HG03575 (cell line): ENCODE data around the gene ATXN7.
A peak's percentile ranks its signal among the peaks of the same experiment; 100 is the strongest.

Experiments used
- ATAC-seq: cut with Tn5 transposase; IDR thresholded peaks from one replicate; pipeline ENCODE4 v1.9.1; 2021; ENCODE audit not compliant: unreplicated experiment, insufficient number of reproducible peaks, low FRiP score; ENCODE audit errors: extremely low read depth

Gene ATXN7

GRCh38 chr3:63926309-63926708 is 62.6 kb downstream of the ATXN7 start:
- ATAC-seq, result no peak

DNA sequence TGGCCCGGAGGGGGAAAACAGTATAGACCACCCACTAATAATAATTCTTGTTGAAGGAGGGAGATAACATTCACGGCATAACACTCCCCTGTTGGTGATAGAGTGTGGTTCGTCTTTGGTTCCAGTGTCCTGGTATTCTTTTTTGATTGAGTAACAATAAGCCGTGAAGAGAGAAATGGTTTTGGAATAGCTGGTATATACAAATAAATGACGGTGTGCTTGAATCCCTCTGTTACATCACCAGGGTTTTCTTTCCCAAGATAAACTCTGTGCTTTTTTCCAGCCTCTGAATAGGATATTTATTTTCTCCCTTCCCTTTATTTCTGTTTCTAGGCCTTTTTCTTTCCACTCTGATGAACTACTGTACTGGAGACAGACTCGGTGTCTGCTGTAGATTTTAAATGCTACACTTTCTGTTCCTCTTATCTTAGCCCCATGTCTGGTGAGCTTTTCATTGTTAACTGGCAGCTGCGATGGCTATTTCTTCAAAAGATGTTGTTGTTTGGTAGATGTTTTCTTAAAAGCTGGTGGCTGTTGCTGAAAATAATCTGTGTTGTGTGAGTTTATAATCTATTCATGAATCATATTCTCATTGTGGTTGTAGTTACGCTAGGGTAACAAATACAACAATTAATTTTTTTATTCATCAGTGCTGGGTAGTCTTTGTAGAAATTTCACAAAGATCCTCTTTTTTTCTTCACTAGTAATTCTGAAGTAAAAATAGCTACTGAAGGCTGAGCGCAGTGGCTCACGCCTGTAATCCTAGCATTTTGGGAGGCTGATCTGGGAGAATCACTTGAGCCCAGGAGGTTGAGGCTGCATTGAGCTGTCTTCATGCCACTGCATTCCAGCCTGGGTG is 64.0 kb downstream of the ATXN7 start:
- ATAC-seq, result peak; percentile 60

DNA sequence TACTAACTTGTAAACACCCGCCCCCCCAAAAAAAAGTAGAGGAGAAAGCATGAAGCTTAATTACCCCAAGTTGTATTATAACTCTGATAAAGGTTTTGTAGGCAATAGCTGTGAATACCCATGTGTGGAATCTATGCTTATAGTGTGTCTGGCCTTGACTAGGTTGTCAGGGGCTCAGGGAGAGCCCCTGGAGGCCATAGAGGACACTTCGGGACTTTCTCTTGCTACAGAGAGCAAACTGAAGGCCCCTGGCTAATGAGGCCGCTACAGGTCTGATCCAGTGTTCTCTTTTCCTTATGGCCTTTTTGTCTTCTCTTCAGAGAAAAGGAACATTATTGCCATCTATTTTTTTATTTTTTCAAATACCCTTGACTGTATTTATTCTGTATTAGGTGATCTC is 67.6 kb downstream of the ATXN7 start:
- ATAC-seq, result no peak

GRCh38 chr3:63932509-63933212 is 69.0 kb downstream of the ATXN7 start:
- ATAC-seq, result no peak

DNA sequence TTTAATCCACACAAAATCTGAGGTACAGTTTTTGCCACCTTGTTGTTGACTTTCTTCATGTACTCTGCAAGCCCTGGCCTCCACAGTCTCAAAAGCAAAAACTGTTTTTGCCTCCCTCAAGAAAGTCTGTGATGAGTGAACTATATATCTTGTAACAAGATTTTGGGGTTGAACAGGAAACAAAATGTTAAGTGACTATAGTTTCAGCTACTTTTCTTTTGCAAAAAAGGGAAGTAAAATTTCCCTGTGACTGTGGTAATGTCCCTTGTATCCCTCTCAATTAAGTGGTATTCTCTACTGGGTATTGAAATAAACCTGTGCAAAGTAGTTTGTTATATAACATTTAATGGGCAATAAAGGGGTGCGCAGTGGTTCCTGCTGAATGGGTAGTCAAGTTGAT is 69.8 kb downstream of the ATXN7 start:
- peak; percentile 43 for ATAC-seq

- no peak for ATAC-seq
Measured at GRCh38 chr3:63934041-63934866, 70.6 kb downstream of the ATXN7 start.

GRCh38 chr3:63936925-63937324 is 73.3 kb downstream of the ATXN7 start:
- no peak for ATAC-seq

- no peak for ATAC-seq
Measured at GRCh38 chr3:63937661-63938651, 74.3 kb downstream of the ATXN7 start.

DNA sequence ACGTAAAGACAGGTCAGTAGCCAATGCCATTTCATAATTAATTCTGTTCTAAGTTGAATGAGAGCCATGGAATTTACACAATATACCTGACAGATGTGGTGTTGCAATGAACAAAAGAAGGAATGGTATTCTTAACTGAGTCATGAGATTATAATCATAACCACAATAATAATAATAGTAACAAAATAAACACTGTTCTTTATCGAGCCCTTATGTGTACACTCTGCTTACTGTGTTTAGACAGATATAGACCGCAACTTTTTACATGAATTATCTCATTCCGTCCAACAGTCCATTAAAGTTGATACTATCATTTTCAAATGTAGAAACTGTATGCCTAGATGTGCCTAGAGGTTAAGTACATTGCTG is 76.7 kb downstream of the ATXN7 start:
- no peak for ATAC-seq

GRCh38 chr3:63942528-63942927 is 78.9 kb downstream of the ATXN7 start:
- no peak for ATAC-seq

GRCh38 chr3:63943678-63944077 is 80.0 kb downstream of the ATXN7 start:
- no peak for ATAC-seq

- ATAC-seq, result no peak
Measured at GRCh38 chr3:63945558-63946096, 82.0 kb downstream of the ATXN7 start.

DNA sequence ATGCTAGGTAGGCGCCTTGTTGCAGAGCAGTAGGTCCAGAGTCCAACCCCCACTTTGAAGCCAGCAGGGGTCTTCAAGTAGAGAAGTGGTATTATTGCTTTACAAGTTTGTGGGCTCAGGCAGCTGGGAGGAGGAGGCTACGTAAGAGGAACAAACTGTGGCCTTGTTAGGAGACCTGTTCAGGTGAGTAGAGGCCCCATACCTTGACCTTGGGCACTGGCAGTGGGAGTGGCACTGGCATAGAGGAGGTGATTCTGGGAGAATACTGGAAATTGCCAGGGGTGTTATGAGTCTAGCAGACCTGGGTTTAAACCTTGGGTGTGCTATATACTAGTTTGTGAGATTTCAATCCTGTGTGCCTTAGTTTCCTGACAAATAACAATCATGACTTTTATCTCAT is 83.1 kb downstream of the ATXN7 start:
- ATAC-seq, result no peak

DNA sequence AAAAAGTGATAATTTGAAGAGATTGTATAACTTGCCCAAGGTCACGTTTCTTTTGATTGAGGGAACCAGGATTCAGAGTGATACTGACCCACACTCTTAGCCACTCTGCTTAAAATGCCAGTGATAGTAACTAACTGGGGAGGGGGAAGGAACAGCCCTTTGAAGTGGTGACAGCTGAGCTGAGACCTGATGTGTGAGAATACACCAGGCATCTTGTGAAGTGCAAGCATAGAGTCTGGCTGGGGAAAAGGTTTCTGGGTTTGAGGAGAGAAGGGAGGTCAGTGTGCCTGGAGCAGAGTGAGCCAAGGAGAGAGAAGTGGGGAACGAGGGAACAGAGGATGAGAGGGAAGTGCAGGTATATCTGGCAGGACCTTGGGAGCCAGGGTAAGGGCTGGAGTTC is 83.9 kb downstream of the ATXN7 start:
- no peak for ATAC-seq

DNA sequence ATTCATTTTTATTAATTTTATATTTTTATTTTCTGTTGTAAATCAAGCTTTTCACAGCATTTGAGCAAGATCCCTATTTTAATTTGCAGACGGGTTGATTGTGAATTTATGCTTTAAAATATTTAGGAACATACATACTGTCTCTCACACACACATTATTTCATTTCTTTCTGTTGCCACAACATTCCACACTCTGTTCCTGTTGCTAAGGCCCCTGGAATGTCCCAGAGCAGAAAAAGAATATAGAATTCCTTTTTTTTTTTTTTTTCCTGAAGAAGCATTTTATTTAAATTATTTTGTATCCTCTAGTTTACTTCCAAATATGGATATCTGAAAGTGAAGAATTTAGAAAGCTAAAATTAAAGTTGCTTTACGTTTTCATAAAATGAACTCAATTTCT is 85.3 kb downstream of the ATXN7 start:
- ATAC-seq, result no peak

GRCh38 chr3:63950698-63951097 is 87.0 kb downstream of the ATXN7 start:
- no peak for ATAC-seq

DNA sequence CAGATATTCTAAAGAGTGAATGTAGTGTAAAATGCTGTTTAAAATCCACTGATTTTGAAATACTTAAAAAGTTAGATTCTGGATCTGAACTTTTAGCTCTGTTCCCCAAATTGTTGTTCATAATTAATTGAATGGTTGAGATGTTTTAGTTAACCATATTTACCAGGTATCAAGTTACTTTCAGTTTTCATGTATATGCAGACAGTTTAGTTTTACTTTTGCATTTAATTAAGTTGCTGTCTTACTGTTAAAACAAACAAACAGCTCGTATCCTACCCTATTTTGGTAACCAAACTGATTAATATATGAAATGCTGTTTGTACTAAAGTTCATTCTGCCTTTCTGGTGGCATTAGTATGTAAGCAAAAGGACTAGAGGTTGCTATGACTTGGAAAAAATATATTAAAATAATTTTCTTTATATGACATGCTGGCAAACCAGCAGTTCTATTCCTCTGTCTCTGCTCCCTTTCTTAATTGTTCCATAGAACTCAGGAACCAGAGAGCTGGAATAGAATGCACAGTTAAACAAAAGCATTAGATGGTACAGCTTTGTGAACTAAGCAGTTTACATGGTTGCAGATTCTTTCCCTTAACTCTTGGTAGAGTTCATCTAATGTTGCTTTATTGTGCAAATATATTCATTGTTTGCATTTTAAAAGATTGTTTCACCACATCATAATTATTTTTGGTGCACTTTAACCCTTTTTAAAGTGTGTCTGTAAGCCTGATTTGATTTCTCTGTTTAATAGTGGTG is 88.0 kb downstream of the ATXN7 start:
- no peak for ATAC-seq

GRCh38 chr3:63952248-63952594 is 88.6 kb downstream of the ATXN7 start:
- no peak for ATAC-seq
